Ishikawa (cell line): ENCODE results near the gene SESN2.

Experiments
- CEBPB ChIP-seq: IDR thresholded peaks from 2 replicates; pipeline ENCODE4 v1.6.1; 2012
- CREB1 ChIP-seq: IDR thresholded peaks from 2 replicates; pipeline ENCODE4 v1.6.1; 2012; ENCODE audit warnings: low read depth
- EGR1 ChIP-seq: IDR thresholded peaks from 2 replicates; pipeline ENCODE4 v1.6.1; 2012
- EP300 ChIP-seq: IDR thresholded peaks from 2 replicates; pipeline ENCODE4 v1.6.1; 2012; ENCODE audit warnings: borderline replicate concordance
- FOXM1 ChIP-seq: IDR thresholded peaks from 2 replicates; pipeline ENCODE4 v1.6.1; 2012; ENCODE audit warnings: low read depth, borderline replicate concordance
- MAX ChIP-seq: IDR thresholded peaks from 2 replicates; pipeline ENCODE4 v1.6.1; 2012
- NFIC ChIP-seq: IDR thresholded peaks from 2 replicates; pipeline ENCODE4 v1.6.1; 2012
- RAD21 ChIP-seq: IDR thresholded peaks from 2 replicates; pipeline ENCODE4 v1.6.1; 2012; ENCODE audit warnings: low read depth
- REST ChIP-seq: IDR thresholded peaks from 2 replicates; pipeline ENCODE4 v1.6.1; 2012; ENCODE audit warnings: low read depth, mild to moderate bottlenecking
- TAF1 ChIP-seq: IDR thresholded peaks from 2 replicates; pipeline ENCODE4 v1.6.1; 2012; ENCODE audit warnings: low read depth, mild to moderate bottlenecking
- TCF12 ChIP-seq: IDR thresholded peaks from 2 replicates; pipeline ENCODE4 v1.6.1; 2012; ENCODE audit warnings: low read depth
- TEAD4 ChIP-seq: IDR thresholded peaks from 2 replicates; pipeline ENCODE4 v1.6.1; 2012
- USF1 ChIP-seq: IDR thresholded peaks from 2 replicates; pipeline ENCODE4 v1.6.1; 2012
- YY1 ChIP-seq: IDR thresholded peaks from 2 replicates; pipeline ENCODE4 v1.6.1; 2012; ENCODE audit warnings: low read depth
- ZBTB7A ChIP-seq: IDR thresholded peaks from 2 replicates; pipeline ENCODE4 v1.6.1; 2012; ENCODE audit warnings: low read depth

The SESN2 gene

GRCh38 chr1:28280977-28281381 lies 21.7 kb downstream of the SESN2 start:
- TF ChIP-seq CREB1 = no peak
- no peak for TF ChIP-seq USF1
- TF ChIP-seq TEAD4 = no peak
- no peak for TF ChIP-seq TAF1

GRCh38 chr1:28281608-28282425 lies 22.5 kb downstream of the SESN2 start:
- TF ChIP-seq CREB1 = no peak
- TF ChIP-seq FOXM1 = no peak
- TF ChIP-seq NFIC = no peak
- TF ChIP-seq TCF12 = no peak
- no peak for TF ChIP-seq YY1
- no peak for TF ChIP-seq REST
- no peak for TF ChIP-seq CEBPB
- no peak for TF ChIP-seq RAD21
- TF ChIP-seq ZBTB7A = no peak
- no peak for TF ChIP-seq EGR1
- no peak for TF ChIP-seq TAF1
- no peak for TF ChIP-seq TEAD4
- TF ChIP-seq EP300 = no peak

GRCh38 chr1:28282426-28283407 lies 23.4 kb downstream of the SESN2 start:
- TF ChIP-seq CEBPB (no peak), CREB1 (no peak), TCF12 (no peak), MAX (no peak), EP300 (no peak), TAF1 (no peak), FOXM1 (no peak), EGR1 (no peak), REST (no peak), ZBTB7A (no peak), RAD21 (no peak)

GRCh38 chr1:28286111-28286510 lies 26.8 kb downstream of the SESN2 start:
- TF ChIP-seq CREB1 = no peak
- no peak for TF ChIP-seq MAX
- no peak for TF ChIP-seq USF1
- TF ChIP-seq TAF1 = no peak
- TF ChIP-seq RAD21 = no peak
- no peak for TF ChIP-seq FOXM1
- TF ChIP-seq TCF12 = no peak
- no peak for TF ChIP-seq EGR1
- no peak for TF ChIP-seq ZBTB7A
- no peak for TF ChIP-seq CEBPB
- no peak for TF ChIP-seq YY1
- no peak for TF ChIP-seq TEAD4
- no peak for TF ChIP-seq NFIC
- no peak for TF ChIP-seq EP300
- TF ChIP-seq REST = no peak
